GM12801 (cell line): Measurements from ENCODE around the gene LSAMP.

Experiments used
- TF ChIP-seq, protein P1 (sequence below): IDR thresholded peaks from one replicate; pipeline ENCODE4 v1.5.1; 2011; ENCODE audit warnings: control low read depth; ENCODE audit not compliant: insufficient read length; ENCODE audit errors: extremely low read depth

LSAMP gene

DNA sequence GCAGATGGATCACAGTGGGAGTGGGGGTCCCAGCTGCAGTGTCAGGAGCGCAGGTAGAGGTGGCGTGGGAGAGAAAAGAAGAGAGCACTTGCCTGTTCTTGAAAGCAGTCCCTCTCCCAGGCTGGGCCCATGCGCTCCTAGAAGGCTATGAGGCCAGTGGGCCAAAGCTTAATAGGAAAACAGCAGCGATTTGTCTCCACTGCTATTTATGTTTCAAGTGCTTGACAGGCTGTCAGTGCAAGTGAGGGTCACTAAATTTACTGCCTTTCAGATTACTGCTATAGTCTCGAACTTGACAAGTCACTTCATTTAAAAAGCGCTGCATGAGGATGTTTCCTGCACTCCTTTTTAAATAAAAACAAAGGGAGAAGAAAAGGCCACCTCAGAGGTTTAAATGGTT lies 582.4 kb downstream of the LSAMP start:
- TF ChIP-seq, protein P1, sequence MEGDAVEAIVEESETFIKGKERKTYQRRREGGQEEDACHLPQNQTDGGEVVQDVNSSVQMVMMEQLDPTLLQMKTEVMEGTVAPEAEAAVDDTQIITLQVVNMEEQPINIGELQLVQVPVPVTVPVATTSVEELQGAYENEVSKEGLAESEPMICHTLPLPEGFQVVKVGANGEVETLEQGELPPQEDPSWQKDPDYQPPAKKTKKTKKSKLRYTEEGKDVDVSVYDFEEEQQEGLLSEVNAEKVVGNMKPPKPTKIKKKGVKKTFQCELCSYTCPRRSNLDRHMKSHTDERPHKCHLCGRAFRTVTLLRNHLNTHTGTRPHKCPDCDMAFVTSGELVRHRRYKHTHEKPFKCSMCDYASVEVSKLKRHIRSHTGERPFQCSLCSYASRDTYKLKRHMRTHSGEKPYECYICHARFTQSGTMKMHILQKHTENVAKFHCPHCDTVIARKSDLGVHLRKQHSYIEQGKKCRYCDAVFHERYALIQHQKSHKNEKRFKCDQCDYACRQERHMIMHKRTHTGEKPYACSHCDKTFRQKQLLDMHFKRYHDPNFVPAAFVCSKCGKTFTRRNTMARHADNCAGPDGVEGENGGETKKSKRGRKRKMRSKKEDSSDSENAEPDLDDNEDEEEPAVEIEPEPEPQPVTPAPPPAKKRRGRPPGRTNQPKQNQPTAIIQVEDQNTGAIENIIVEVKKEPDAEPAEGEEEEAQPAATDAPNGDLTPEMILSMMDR, result no peak

DNA sequence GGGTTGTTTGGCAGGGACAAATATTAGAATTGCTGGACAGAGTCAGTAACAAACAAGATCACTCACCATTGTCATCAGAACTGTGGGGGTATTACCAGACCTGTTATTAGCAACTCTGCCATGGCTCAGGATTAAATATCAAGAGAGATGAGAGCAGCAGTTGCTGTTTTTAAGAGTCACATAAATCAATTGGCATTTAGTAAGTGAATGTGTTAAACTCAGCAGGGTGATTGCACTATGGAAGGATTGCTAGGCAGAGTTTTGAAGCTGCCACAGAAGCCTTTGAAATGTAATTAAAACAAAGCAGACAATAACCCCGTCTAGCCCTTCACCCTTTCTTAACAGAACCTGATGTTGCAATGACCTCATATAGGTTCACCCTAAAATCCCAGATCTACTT lies 583.2 kb downstream of the LSAMP start:
- TF ChIP-seq, protein P1, result no peak

DNA sequence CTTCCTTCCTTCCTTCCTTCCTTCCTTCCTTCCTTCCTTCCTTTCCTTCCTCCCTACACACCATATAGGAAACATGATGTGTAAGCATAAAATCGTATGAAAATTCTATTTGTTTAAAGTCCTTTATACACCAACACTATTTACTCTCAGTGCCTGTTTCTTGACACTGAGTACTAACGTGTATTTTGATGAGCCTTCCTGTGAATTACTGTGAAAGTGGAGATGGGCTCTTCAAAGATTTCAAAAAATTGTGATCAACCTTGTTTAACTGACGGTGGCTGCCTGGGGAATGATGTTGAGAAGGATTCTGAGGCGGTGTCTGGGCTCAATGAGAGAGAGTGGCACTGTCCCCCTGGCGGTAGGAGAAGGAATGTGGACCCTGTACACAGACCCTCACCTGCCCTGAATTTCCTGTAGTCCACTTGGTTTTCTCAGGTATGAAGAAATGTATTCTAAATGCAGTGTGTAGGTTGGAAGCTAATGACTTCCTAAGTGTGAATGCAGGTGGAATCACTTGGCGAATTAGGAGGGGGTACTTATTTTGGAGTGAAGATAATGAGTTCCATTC lies 584.0 kb downstream of the LSAMP start:
- TF ChIP-seq, protein P1, result no peak

DNA sequence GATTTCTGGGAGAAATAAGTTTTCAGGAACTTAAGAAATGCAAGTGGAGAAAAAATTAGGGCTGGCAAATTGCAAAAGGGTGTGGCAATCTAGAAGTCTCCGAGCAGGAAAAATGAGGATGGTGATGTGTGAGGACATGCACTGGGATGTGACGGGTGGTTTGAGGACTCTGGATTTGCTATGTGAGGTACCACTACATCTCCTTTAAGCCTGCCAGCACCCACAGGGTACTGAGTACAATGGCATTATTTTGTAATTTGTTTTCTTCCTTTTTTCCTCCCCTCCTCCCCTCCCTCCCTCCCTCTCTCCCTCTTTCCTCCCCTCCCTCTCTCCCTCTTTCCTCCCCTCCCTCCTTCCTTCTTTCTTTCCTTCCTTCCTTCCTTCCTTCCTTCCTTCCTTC lies 584.5 kb downstream of the LSAMP start:
- TF ChIP-seq, protein P1, result no peak

DNA sequence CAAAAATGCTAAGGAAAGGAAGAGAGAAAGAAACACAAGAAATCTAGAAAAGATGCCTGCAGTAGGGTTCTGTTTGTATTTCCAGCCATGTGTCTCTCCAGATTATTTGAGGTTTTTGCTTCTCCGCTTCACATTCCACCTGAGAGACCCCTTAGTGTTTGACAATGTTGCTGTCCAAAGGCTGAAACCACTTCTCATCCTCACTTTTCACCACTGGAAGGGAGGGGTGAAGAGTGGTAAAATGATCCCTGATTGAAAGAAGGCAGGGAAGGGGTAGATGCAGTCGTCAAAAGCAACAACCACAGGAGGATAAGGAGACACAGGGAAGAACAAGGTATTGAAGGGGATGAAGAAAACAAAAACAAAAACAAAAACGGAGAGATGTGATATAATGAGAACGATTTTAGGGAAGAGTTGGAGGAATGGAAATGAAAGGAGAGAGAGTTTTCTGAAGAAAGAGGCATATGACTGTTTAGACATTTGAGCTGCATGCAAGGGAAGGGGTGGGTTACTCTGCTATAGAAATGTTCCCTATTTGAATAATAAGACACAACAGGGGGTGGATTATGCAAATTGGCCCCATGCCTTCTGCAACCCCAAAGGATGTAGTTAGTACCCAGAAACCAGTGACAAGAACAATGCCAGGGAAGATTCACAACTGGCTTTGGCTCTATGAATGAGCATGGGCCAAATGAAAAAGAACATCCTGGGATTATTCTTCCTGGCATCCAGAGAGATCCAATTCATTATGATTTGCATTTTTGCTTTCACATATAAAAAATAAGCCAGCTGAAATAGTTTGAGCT lies 586.1 kb downstream of the LSAMP start:
- TF ChIP-seq, protein P1, result no peak

DNA sequence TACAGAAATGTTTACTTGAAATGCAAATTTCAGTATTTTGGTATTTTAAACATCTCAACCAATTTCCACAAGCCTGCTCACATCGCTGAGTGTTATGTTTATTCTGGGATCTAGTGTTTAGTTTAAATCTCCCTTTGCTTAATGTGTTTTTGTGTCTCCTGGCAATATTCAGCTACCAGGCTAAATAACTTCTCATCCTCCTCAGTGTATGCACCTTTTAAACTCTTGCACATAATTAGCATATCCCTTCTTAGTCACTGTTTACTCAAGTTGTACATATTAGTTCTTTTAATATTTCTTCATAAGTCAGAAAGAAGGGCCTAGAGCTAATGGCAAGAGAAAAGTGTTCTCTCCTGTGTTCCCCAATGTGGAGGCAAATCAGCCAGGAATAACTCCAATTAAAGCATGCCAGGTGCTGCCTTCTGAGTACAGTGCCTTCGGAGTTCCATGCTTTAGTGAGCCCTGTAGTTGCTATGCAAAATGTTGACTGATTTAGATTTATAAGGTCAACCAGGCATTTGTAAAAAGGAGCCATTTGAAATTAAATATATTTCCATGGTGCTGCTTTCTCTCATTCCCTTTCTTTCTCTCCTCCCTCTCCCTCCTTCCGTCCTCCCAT lies 587.7 kb downstream of the LSAMP start:
- TF ChIP-seq, protein P1, result no peak

DNA sequence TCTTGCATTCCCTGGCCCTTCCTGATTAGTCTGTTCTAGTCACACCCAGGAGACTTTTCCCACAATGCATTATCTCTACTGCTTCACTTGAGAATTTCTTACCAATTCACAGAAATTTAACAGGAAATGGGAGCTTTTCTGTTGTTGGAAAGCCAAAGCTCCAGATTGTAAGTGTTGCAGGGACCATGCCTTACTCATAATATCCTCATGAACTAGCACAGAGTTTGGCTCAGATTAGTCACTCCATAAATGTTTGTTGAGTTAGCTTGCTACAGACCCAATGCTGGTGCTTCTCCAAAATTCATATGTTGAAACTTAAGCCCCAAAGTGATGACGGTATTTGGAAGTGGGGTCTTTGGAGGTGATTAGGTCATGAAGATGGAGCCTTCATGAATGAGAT lies 589.4 kb downstream of the LSAMP start:
- TF ChIP-seq, protein P1, result no peak
